NB4 (cell line): ENCODE results near the gene ATXN1.

ENCODE experiments used
- CTCF ChIP-seq: IDR thresholded peaks from one replicate; pipeline ENCODE4 v1.5.1; 2012; ENCODE audit warnings: low read depth, low read length
- POLR2A ChIP-seq: IDR thresholded peaks from 2 replicates; pipeline ENCODE4 v1.6.1; 2011; ENCODE audit warnings: mild to moderate bottlenecking; ENCODE audit not compliant: insufficient read length; ENCODE audit errors: extremely low read depth

GRCh38 chr6:16793828-16794412, 32.7 kb upstream of the ATXN1 start:
- TF ChIP-seq POLR2A: no peak
- TF ChIP-seq CTCF: no peak
